IMR-90 (cell line): Measurements from ENCODE around the gene LYRM4. TPM values are rescaled to one million over a fixed set of nuclear protein-coding genes. Genes with fewer than 3 reads are reported as not detected.
A peak's percentile ranks its signal among the peaks of the same experiment; 100 is the strongest.

ENCODE experiments used
- CHD1 ChIP-seq: IDR thresholded peaks from 2 replicates; pipeline ENCODE4 v1.6.1; 2012; ENCODE audit warnings: low read depth, low read length, improper control_type of control experiment
- MAZ ChIP-seq: IDR thresholded peaks from 2 replicates; pipeline ENCODE4 v1.6.1; 2012; ENCODE audit warnings: low read depth, mild to moderate bottlenecking, low read length, improper control_type of control experiment, moderate library complexity, borderline replicate concordance
- polyA plus RNA-seq, 3 experiments: library from polyadenylated mRNA; depleted of rRNA; stranded (reverse); fragments of >200 nt; gene quantifications; 2 replicates each; pipeline ENCODE4 v1.2.3, GENCODE V29; 2012; ENCODE audit warnings: low replicate concordance in 1 of 3
- total RNA-seq: library from RNA; depleted of rRNA; stranded (reverse); fragments of >200 nt; gene quantifications from 2 replicates; pipeline ENCODE4 v1.2.3, GENCODE V29; 2012
- TF ChIP-seq, protein P1 (sequence below): fragments of 150-350 bp; IDR thresholded peaks from 2 replicates; pipeline ENCODE4 v1.6.1; 2016; ENCODE audit warnings: low read depth, mild to moderate bottlenecking, low read length, moderate library complexity, borderline replicate concordance
- TF ChIP-seq, protein P2 (sequence below): fragments of 150-350 bp; IDR thresholded peaks from 2 replicates; pipeline ENCODE4 v1.6.1; 2017; ENCODE audit warnings: mild to moderate bottlenecking, antibody characterized with exemption, low read length, low read depth

Gene LYRM4
- total and polyA plus RNA-seq, 2 of the 4 experiments (the other 2 are of a cell fraction) = 11.5 to 26.6 TPM

- TF ChIP-seq, protein P1, sequence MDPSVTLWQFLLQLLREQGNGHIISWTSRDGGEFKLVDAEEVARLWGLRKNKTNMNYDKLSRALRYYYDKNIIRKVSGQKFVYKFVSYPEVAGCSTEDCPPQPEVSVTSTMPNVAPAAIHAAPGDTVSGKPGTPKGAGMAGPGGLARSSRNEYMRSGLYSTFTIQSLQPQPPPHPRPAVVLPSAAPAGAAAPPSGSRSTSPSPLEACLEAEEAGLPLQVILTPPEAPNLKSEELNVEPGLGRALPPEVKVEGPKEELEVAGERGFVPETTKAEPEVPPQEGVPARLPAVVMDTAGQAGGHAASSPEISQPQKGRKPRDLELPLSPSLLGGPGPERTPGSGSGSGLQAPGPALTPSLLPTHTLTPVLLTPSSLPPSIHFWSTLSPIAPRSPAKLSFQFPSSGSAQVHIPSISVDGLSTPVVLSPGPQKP = no peak
- no peak for TF ChIP-seq CHD1
- TF ChIP-seq, protein P2, sequence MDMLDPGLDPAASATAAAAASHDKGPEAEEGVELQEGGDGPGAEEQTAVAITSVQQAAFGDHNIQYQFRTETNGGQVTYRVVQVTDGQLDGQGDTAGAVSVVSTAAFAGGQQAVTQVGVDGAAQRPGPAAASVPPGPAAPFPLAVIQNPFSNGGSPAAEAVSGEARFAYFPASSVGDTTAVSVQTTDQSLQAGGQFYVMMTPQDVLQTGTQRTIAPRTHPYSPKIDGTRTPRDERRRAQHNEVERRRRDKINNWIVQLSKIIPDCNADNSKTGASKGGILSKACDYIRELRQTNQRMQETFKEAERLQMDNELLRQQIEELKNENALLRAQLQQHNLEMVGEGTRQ = no peak
- TF ChIP-seq MAZ = peak; percentile 59; the same call in 1 of the 2 replicates
Observed at GRCh38 chr6:5260661-5261544, at the start of gene LYRM4, which contains the start of gene FARS2 (continued).
